Measurements from ENCODE around the gene PLD4. TPM values are rescaled to one million over a fixed set of nuclear protein-coding genes. Genes with fewer than 3 reads are reported as not detected.

The PLD4 gene, protein sequence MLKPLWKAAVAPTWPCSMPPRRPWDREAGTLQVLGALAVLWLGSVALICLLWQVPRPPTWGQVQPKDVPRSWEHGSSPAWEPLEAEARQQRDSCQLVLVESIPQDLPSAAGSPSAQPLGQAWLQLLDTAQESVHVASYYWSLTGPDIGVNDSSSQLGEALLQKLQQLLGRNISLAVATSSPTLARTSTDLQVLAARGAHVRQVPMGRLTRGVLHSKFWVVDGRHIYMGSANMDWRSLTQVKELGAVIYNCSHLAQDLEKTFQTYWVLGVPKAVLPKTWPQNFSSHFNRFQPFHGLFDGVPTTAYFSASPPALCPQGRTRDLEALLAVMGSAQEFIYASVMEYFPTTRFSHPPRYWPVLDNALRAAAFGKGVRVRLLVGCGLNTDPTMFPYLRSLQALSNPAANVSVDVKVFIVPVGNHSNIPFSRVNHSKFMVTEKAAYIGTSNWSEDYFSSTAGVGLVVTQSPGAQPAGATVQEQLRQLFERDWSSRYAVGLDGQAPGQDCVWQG
- polyA plus RNA-seq (2011; rRNA removed) (0.01 TPM in 2 replicates), polyA minus RNA-seq (2011; rRNA and poly(A)+ RNA removed) (0.17 TPM in 1 of 2 replicates, not detected in the other)

DNA sequence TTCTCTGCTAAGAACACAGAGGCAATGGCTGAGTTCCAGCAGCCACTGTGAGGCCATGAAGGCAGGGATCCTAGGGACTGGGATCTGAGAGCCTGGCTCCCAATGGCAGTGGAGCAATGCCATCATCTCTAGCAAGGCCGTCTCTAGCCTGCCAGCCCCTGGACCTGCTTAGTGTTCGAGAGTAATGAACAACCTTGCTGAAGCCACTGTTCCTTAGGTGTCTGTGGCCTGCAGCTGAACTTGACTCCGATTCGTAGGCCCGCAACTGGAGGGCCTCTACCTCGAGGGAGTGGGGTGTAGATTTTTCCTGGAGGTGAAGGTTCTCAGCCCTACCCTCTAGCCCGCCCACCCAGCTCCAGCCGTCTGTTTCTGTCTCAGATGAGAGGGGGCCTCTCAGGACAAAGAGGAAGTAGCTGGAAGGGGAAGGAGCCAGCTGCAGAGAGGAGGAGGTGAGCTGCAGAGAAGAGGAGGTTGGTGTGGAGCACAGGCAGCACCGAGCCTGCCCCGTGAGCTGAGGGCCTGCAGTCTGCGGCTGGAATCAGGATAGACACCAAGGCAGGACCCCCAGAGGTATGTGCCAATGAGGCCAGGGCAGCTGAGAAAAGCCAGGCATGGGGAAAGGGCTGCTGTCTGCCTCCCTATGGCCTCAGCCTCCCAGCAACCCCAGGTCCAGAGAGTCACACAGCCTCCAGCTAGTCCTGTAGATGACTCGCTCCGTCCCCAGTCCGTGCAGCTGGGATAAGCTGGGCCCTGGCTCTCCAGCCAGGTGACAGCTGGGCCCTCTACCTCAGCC is at the start of gene PLD4:
Gene PLD4 (plus strand): TSS at position 459 of the 793 bp plus-strand sequence. CDS start 2,262 bp downstream, outside the sequence.
- no peak within 1 kb of the TSS for H3K27ac ChIP-seq (ENCODE audit: low read depth, low read length)
- peaks cover 10% of the 10 kb centered on the region for H3K9me3 ChIP-seq (ENCODE audit: control insufficient read depth, insufficient read depth, low read length)
- no peak for DNase-seq (ENCODE audit: low read depth, low spot score)
- H3K27me3 ChIP-seq (ENCODE audit: control insufficient read depth, insufficient read depth, low read length), result peaks cover 4% of the 10 kb centered on the region
- ChIA-PET CTCF (no interaction called here), POLR2A (no interaction called here)
- TF ChIP-seq, protein P1, sequence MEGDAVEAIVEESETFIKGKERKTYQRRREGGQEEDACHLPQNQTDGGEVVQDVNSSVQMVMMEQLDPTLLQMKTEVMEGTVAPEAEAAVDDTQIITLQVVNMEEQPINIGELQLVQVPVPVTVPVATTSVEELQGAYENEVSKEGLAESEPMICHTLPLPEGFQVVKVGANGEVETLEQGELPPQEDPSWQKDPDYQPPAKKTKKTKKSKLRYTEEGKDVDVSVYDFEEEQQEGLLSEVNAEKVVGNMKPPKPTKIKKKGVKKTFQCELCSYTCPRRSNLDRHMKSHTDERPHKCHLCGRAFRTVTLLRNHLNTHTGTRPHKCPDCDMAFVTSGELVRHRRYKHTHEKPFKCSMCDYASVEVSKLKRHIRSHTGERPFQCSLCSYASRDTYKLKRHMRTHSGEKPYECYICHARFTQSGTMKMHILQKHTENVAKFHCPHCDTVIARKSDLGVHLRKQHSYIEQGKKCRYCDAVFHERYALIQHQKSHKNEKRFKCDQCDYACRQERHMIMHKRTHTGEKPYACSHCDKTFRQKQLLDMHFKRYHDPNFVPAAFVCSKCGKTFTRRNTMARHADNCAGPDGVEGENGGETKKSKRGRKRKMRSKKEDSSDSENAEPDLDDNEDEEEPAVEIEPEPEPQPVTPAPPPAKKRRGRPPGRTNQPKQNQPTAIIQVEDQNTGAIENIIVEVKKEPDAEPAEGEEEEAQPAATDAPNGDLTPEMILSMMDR (IDR thresholded peaks at IDR 0.05; ENCODE audit: low read depth, low read length), result no peak
- H3K4me3 ChIP-seq (ENCODE audit: low read depth, low read length), result no peak within 1 kb of the TSS

DNA sequence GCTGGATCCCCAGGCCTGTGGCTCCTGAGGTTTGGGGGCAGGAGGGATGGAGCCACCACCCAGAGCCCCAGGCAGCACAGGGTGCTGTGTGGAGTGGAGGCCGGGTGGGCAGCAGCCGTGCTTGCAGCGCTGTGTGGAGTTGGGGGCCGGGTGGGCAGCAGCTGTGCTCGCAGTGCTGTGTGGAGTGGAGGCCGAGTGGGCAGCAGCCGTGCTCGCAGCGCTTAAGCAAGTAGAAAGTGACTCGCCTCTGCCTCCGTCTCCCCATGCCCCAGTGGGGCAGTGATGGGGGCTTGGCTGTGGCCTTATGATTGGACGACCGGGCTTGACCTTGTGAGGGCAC is 49.3 kb upstream of the PLD4 start:
- no peak overlapping the region for H3K27ac ChIP-seq (ENCODE audit: low read depth, low read length)
- TF ChIP-seq, protein P1 (IDR thresholded peaks at IDR 0.05; ENCODE audit: low read depth, low read length), result no peak
- peaks cover 7% of the 10 kb centered on the region; the same call in 1 of the 2 replicates for H3K9me3 ChIP-seq (ENCODE audit: control insufficient read depth, insufficient read depth, low read length)
- no peaks in the 10 kb centered on the region for H3K27me3 ChIP-seq (ENCODE audit: control insufficient read depth, insufficient read depth, low read length)
- no peak overlapping the region for H3K4me3 ChIP-seq (ENCODE audit: low read depth, low read length)
- DNase-seq (ENCODE audit: low read depth, low spot score), result no peak
- CTCF ChIA-PET, result no interaction called here
- POLR2A ChIA-PET, result no interaction called here

DNA sequence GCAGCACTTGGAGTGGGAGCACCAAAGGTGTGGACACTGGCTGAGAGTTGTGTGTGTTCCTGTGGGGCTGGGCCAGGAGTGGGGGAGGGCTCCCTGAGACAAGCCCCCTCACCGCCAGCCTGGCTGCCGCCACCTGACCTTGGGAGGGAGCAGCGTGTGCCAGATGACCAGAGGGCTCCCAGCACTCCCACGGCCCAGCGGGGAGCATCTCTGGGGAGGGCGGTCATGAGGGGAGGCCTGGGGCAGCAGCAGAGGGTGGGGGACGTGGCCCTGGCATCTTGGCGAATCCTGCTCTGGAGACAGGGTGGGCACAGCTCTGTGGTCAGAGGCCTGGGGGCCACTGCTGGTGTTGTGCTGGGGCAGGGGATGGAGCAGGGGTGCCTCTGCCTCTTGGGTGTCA is 48.9 kb upstream of the PLD4 start:
- H3K4me3 ChIP-seq (ENCODE audit: low read depth, low read length), result no peak overlapping the region
- POLR2A ChIA-PET, result no interaction called here
- no peak for DNase-seq (ENCODE audit: low read depth, low spot score)
- TF ChIP-seq, protein P1 (IDR thresholded peaks at IDR 0.05; ENCODE audit: low read depth, low read length), result no peak
- H3K9me3 ChIP-seq (ENCODE audit: control insufficient read depth, insufficient read depth, low read length), result peaks cover 7% of the 10 kb centered on the region; the same call in 1 of the 2 replicates
- no peak overlapping the region for H3K27ac ChIP-seq (ENCODE audit: low read depth, low read length)
- CTCF ChIA-PET, result interaction anchor here (1.4 kb wide), 1 partner anchor 20 kb away, joined by 6 read pairs; no protein-coding TSS in a partner anchor
- H3K27me3 ChIP-seq (ENCODE audit: control insufficient read depth, insufficient read depth, low read length), result no peaks in the 10 kb centered on the region

DNA sequence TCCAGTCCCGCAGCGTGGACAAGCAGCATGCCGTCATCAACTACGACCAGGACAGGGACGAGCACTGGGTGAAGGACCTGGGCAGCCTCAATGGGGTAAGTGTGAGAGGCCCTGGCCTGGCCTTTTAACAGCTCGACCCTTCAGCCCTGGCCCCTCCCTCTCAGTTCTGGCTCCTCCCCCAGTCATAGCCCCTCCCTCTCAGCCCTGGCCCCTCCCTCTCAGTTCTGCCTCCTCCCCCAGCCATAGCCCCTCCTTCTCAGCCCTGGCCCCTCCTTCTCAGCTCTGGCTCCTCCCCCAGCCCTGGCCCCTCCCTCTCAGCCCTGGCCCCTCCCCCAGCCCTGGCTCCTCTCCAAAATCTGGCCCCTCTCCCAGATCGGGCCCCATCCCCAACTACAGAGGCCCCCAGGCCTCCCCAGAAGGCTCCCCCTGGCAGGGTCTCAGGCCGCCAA is 48.4 kb upstream of the PLD4 start:
- CTCF ChIA-PET, result interaction anchor here (0.7 to 1.4 kb wide), 3 partner anchors 20 to 211 kb away, joined by 3 to 6 read pairs (median 3); no protein-coding TSS in a partner anchor
- Histone ChIP-seq H3K27me3 (ENCODE audit: control insufficient read depth, insufficient read depth, low read length) (no peaks in the 10 kb centered on the region), H3K9me3 (ENCODE audit: control insufficient read depth, insufficient read depth, low read length) (peaks cover 7% of the 10 kb centered on the region; the same call in 1 of the 2 replicates), H3K27ac (ENCODE audit: low read depth, low read length) (no peak overlapping the region), H3K4me3 (ENCODE audit: low read depth, low read length) (no peak overlapping the region)
- TF ChIP-seq, protein P1 (IDR thresholded peaks at IDR 0.05; ENCODE audit: low read depth, low read length), result no peak
- no peak for DNase-seq (ENCODE audit: low read depth, low spot score)
- POLR2A ChIA-PET, result no interaction called here
